ENCODE data around the gene CDH22. TPM values are rescaled to one million over a fixed set of nuclear protein-coding genes. Genes with fewer than 3 reads are reported as not detected.

CDH22 gene
- total RNA-seq, 1 experiment from 2014 or later = not detected

DNA sequence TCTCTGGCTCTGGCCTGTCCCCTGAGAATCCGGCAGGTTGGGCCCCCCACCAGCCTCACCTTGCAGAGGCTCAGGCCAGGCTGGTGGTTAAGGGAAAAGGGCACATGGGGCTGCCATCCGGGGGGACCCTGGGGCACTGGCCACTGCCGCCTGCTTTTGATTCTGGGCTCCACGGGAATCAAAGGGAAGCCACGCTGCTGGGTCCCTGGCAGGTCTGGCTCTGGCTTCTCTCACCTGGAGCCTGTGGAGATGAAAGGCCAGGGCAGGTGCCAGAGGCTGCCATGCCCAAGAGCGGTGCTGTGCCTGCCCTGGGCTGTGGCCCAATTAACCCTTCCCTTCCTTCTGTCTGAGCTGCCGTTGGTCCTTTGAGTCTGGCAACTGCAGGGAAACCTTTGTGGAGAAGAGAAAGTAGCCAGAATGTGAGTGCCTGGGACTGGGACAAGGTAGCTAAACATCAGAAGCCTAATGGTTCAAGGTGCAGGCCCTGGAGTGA, 9.4 kb upstream of the CDH22 start:
- Histone ChIP-seq H3K27me3 (replicated peaks; ENCODE audit: insufficient read depth, low read depth, low read length, poor library complexity) (peaks cover 46% of the 10 kb centered on the region), H3K4me1 (ENCODE audit: insufficient read depth, low read length, poor library complexity, severe bottlenecking) (no peaks in the 10 kb centered on the region), H3K9me3 (ENCODE audit: low read depth, low read length, poor library complexity, severe bottlenecking) (no peaks in the 10 kb centered on the region), H3K4me3 (ENCODE audit: low read depth, low read length, poor library complexity, severe bottlenecking) (no peak overlapping the region), H3K27ac (ENCODE audit: low read depth, low read length, poor library complexity, severe bottlenecking) (no peak overlapping the region), H3K36me3 (ENCODE audit: insufficient read depth, low read length, poor library complexity, severe bottlenecking) (no peaks in the 10 kb centered on the region)
- POLR2A ChIA-PET (ENCODE audit: low non-redundant PET) = no interaction called here
- TF ChIP-seq EZH2 (IDR thresholded peaks at IDR 0.05; ENCODE audit: borderline replicate concordance, low read depth, low read length, poor library complexity, severe bottlenecking) = no peak
- TF ChIP-seq, protein P1, sequence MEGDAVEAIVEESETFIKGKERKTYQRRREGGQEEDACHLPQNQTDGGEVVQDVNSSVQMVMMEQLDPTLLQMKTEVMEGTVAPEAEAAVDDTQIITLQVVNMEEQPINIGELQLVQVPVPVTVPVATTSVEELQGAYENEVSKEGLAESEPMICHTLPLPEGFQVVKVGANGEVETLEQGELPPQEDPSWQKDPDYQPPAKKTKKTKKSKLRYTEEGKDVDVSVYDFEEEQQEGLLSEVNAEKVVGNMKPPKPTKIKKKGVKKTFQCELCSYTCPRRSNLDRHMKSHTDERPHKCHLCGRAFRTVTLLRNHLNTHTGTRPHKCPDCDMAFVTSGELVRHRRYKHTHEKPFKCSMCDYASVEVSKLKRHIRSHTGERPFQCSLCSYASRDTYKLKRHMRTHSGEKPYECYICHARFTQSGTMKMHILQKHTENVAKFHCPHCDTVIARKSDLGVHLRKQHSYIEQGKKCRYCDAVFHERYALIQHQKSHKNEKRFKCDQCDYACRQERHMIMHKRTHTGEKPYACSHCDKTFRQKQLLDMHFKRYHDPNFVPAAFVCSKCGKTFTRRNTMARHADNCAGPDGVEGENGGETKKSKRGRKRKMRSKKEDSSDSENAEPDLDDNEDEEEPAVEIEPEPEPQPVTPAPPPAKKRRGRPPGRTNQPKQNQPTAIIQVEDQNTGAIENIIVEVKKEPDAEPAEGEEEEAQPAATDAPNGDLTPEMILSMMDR (conservative IDR thresholded peaks at IDR 0.05; ENCODE audit: low read depth, low read length) = no peak
- intact Hi-C loops (cut with micrococcal nuclease; ENCODE audit: unreplicated experiment) = no loop called here
- no peak for DNase-seq (ENCODE audit: low spot score)
- CTCF ChIA-PET = no interaction called here
- no TSS peak for BruUV-seq (replicated peaks)

DNA sequence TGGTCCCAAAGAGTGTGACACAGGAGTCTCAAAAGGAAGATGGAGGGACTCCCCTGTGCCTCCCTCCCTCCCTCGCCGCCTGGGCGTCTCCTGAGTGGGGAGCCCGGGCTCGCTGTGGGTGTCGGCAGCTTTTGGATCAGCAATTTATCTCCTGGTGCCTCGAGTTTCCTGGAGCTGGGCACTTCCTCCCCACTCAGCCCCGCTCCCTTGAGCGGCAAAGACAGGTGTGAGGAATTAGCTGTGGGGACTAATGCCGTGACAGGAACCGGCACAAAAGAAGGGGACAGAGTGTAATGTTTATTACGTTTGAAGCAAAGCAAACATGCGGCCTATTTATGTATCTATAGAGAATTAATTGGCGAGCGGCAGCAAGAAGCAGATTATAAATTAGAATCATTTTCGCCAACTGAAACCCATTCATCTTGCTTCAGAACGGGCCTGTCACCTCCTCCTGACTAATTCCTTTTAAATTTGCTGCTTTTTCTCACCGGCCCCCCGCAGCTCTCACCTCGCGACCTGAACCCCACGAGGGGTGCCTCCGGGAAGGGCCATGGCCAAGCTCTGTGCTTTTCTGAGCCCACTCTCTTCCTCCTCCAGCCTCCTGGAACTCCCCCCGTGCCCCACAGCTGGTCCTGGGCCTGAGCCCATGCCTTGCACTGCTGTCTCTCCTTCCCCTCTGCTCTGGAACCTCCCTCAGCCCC, 8.8 kb upstream of the CDH22 start:
- no peak for TF ChIP-seq EZH2 (IDR thresholded peaks at IDR 0.05; ENCODE audit: borderline replicate concordance, low read depth, low read length, poor library complexity, severe bottlenecking)
- TF ChIP-seq, protein P1 (conservative IDR thresholded peaks at IDR 0.05; ENCODE audit: low read depth, low read length) = no peak
- H3K27me3 ChIP-seq (replicated peaks; ENCODE audit: insufficient read depth, low read depth, low read length, poor library complexity) = peaks cover 52% of the 10 kb centered on the region
- intact Hi-C loops (cut with micrococcal nuclease; ENCODE audit: unreplicated experiment) = no loop called here

DNA sequence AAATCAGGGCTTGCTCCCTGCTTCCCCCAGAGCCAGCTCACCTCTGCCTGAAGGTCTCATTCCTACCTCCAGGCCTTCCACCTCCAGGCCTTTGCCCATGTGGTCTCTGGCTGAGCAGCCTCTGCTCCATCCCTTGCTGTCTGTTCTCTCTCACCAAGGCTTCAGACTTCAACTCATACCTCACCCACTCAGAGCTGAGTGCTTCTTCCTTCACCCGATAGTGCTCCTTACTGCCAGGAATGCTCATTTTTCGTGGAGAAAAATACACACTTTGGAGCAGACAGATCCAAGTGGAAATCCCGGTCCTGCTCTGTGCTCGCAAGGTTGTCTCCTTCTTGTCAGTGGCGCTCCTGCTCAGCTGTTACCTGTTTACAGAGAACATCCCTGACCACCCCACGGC, 7.0 kb upstream of the CDH22 start:
- ChIA-PET CTCF (no interaction called here), POLR2A (ENCODE audit: low non-redundant PET) (no interaction called here)
- no TSS peak for BruUV-seq (replicated peaks)
- H3K27me3 ChIP-seq (replicated peaks; ENCODE audit: insufficient read depth, low read depth, low read length, poor library complexity) = peaks cover 70% of the 10 kb centered on the region
- intact Hi-C loops (cut with micrococcal nuclease; ENCODE audit: unreplicated experiment) = no loop called here
- no peak for DNase-seq (ENCODE audit: low spot score)
- H3K27ac ChIP-seq (ENCODE audit: low read depth, low read length, poor library complexity, severe bottlenecking) = no peak overlapping the region
- no peaks in the 10 kb centered on the region for H3K36me3 ChIP-seq (ENCODE audit: insufficient read depth, low read length, poor library complexity, severe bottlenecking)
- H3K9me3 ChIP-seq (ENCODE audit: low read depth, low read length, poor library complexity, severe bottlenecking) = no peaks in the 10 kb centered on the region
- no peaks in the 10 kb centered on the region for H3K4me1 ChIP-seq (ENCODE audit: insufficient read depth, low read length, poor library complexity, severe bottlenecking)
- no peak overlapping the region for H3K4me3 ChIP-seq (ENCODE audit: low read depth, low read length, poor library complexity, severe bottlenecking)
- TF ChIP-seq EZH2 (IDR thresholded peaks at IDR 0.05; ENCODE audit: borderline replicate concordance, low read depth, low read length, poor library complexity, severe bottlenecking) = no peak
- TF ChIP-seq, protein P1 (conservative IDR thresholded peaks at IDR 0.05; ENCODE audit: low read depth, low read length) = no peak

More for the DNA sequence above, 8.8 kb upstream of the CDH22 start:
- no peaks in the 10 kb centered on the region for H3K9me3 ChIP-seq (ENCODE audit: low read depth, low read length, poor library complexity, severe bottlenecking)
- no peak overlapping the region for H3K27ac ChIP-seq (ENCODE audit: low read depth, low read length, poor library complexity, severe bottlenecking)
- H3K36me3 ChIP-seq (ENCODE audit: insufficient read depth, low read length, poor library complexity, severe bottlenecking) = no peaks in the 10 kb centered on the region
- no peak overlapping the region for H3K4me3 ChIP-seq (ENCODE audit: low read depth, low read length, poor library complexity, severe bottlenecking)
- BruUV-seq (replicated peaks) = no TSS peak
- ChIA-PET CTCF (no interaction called here), POLR2A (ENCODE audit: low non-redundant PET) (no interaction called here)
- no peaks in the 10 kb centered on the region for H3K4me1 ChIP-seq (ENCODE audit: insufficient read depth, low read length, poor library complexity, severe bottlenecking)
- no peak for DNase-seq (ENCODE audit: low spot score)

Measured in A673 (cell line).